ENCODE results near the gene WNT8B. TPM values are rescaled to one million over a fixed set of nuclear protein-coding genes. Genes with fewer than 3 reads are reported as not detected.

The WNT8B gene
- total and polyA plus RNA-seq, 12 donors: 0.03 to 0.97 (median 0.53) TPM; not detected in 5

- H3K4me1 ChIP-seq (replicated peaks in 1 of 2): peaks cover 18 to 25% of the 10 kb centered on the region in 2 donors
- H3K27ac ChIP-seq: peak overlapping the region in 1 of 5 donors; percentile 72
- peaks cover 0 to 39% of the 10 kb centered on the region in 2 donors for H3K36me3 ChIP-seq (replicated peaks in 1 of 2)
- TF ChIP-seq CTCF (IDR thresholded peaks at IDR 0.05): no peak
- no peak for TF ChIP-seq POLR2A (IDR thresholded peaks at IDR 0.05)
- DNase-seq: no peak
- 49 to 59% (median 54%) methylated on average over 7 of the region's 7 CpGs for WGBS, 4 donors
- peak overlapping the region in 2 of 4 donors; percentile 58 to 87 for H3K4me3 ChIP-seq
- no peaks in the 10 kb centered on the region for H3K9me3 ChIP-seq (replicated peaks in 1 of 3)
- intact Hi-C loops (cut with DNase I): loop anchor here in 1 of 2 donors (10.0 kb wide), 1 partner anchor 194 kb away; the partner anchor contains the start of gene PKD2L1
- no peaks in the 10 kb centered on the region for H3K27me3 ChIP-seq
Observed at GRCh38 chr10:100528123-100528886, 65.5 kb downstream of the WNT8B start.

- H3K4me3 ChIP-seq: peak overlapping the region; percentile 58 to 87 (median 82)
- TF ChIP-seq CTCF (IDR thresholded peaks at IDR 0.05): no peak
- TF ChIP-seq POLR2A (IDR thresholded peaks at IDR 0.05): no peak
- WGBS, 4 donors: 0 to 1% (median 1%) methylated on average over 14 to 18 of the region's 18 CpGs
- H3K36me3 ChIP-seq (replicated peaks in 1 of 2): peaks cover 0 to 32% of the 10 kb centered on the region in 2 donors
- H3K9me3 ChIP-seq (replicated peaks in 1 of 3): no peaks in the 10 kb centered on the region
- H3K27ac ChIP-seq: peak overlapping the region in 3 of 5 donors; percentile 67 to 86 (median 72)
- H3K27me3 ChIP-seq: no peaks in the 10 kb centered on the region
- peaks cover 18 to 25% of the 10 kb centered on the region in 2 donors for H3K4me1 ChIP-seq (replicated peaks in 1 of 2)
- peak in 4 of 7 donors; percentile 20 to 61 (median 28) for DNase-seq
- intact Hi-C loops (cut with DNase I): loop anchor here in 1 of 2 donors (10.0 kb wide), 1 partner anchor 194 kb away; the partner anchor contains the start of gene PKD2L1
Observed at GRCh38 chr10:100528921-100529474, 66.2 kb downstream of the WNT8B start.

GRCh38 chr10:100529475-100530298 lies 66.9 kb downstream of the WNT8B start, which contains the start of gene NDUFB8:
Gene NDUFB8 (minus strand): TSS chr10:100529871. CDS start chr10:100529851, 20 bp downstream.
- peak; percentile 89 to 96 (median 91) for DNase-seq
- H3K4me3 ChIP-seq: peak within 1 kb of the TSS; percentile 58 to 87 (median 82)
- peaks cover 0 to 25% of the 10 kb centered on the region in 2 donors for H3K36me3 ChIP-seq (replicated peaks in 1 of 2)
- H3K9me3 ChIP-seq (replicated peaks in 1 of 3): no peaks in the 10 kb centered on the region
- H3K4me1 ChIP-seq (replicated peaks in 1 of 2): peaks cover 18 to 25% of the 10 kb centered on the region in 2 donors
- 0 to 2% (median 1%) methylated on average over 35 to 43 of the region's 43 CpGs for WGBS, 4 donors
- TF ChIP-seq POLR2A (IDR thresholded peaks at IDR 0.05) (peak; percentile 53 to 73), CTCF (IDR thresholded peaks at IDR 0.05) (no peak)
- peak within 1 kb of the TSS in 4 of 5 donors; percentile 58 to 86 (median 70) for H3K27ac ChIP-seq
- intact Hi-C loops (cut with DNase I): loop anchor here in 1 of 2 donors (10.0 kb wide), 1 partner anchor 195 kb away; the partner anchor contains the start of gene PKD2L1
- no peaks in the 10 kb centered on the region for H3K27me3 ChIP-seq
